Epithelial cell of proximal tubule (primary cell): ENCODE data around the gene ZNF497. TPM values are rescaled to one million over a fixed set of nuclear protein-coding genes. Genes with fewer than 3 reads are reported as not detected.
A peak's percentile ranks its signal among the peaks of the same experiment; 100 is the strongest.

Source experiments
- DNase-seq: peaks from one replicate; pipeline ENCODE4 v3.0.0-alpha.2; 2011; ENCODE audit warnings: low read depth
- H3K4me3 ChIP-seq: 2 replicates; pipeline ENCODE4 v1.5.1; 2011; ENCODE audit warnings: low read depth, mild to moderate bottlenecking, low read length
- CTCF ChIP-seq: conservative IDR thresholded peaks from 2 replicates; pipeline ENCODE4 v1.5.1; 2012; ENCODE audit warnings: low read depth, mild to moderate bottlenecking, low read length
- total RNA-seq: library from RNA; depleted of rRNA; stranded (reverse); fragments of >200 nt; gene quantifications from 2 replicates; pipeline ENCODE4 v1.2.3, GENCODE V29; 2015

The ZNF497 gene
- total RNA-seq, 1 donor from 2014 or later, result 0.06 TPM

- DNase-seq, result no peak
- H3K4me3 ChIP-seq, result peak overlapping the region; percentile 93
- no peak for TF ChIP-seq CTCF
Measured at GRCh38 chr19:58326501-58326913, 36.0 kb downstream of the ZNF497 start.

GRCh38 chr19:58325311-58326022, 37.1 kb downstream of the ZNF497 start:
- TF ChIP-seq CTCF, result no peak
- H3K4me3 ChIP-seq, result peak overlapping the region; percentile 93
- DNase-seq, result no peak

GRCh38 chr19:58319241-58319640, 43.3 kb downstream of the ZNF497 start:
- no peak overlapping the region for H3K4me3 ChIP-seq
- no peak for DNase-seq
- TF ChIP-seq CTCF, result no peak

GRCh38 chr19:58318297-58318696, 44.3 kb downstream of the ZNF497 start:
- no peak overlapping the region for H3K4me3 ChIP-seq
- DNase-seq, result no peak
- no peak for TF ChIP-seq CTCF

GRCh38 chr19:58317476-58318072, 45.0 kb downstream of the ZNF497 start:
- no peak for TF ChIP-seq CTCF
- no peak for DNase-seq
- H3K4me3 ChIP-seq, result no peak overlapping the region

- no peak overlapping the region for H3K4me3 ChIP-seq
- TF ChIP-seq CTCF, result no peak
- DNase-seq, result no peak
Measured at GRCh38 chr19:58315580-58315979, 47.0 kb downstream of the ZNF497 start.

GRCh38 chr19:58311345-58311865, 51.1 kb downstream of the ZNF497 start:
- DNase-seq, result no peak
- no peak overlapping the region for H3K4me3 ChIP-seq
- TF ChIP-seq CTCF, result no peak
